ENCODE measurements around the gene DISP3.

- TF ChIP-seq ZNF350 (CRISPR knock-in tag; IDR thresholded peaks at IDR 0.05; ENCODE audit: borderline replicate concordance, low read depth) (no peak), ZNF816 (CRISPR knock-in tag; IDR thresholded peaks at IDR 0.05; ENCODE audit: borderline replicate concordance) (no peak), HMG20A (CRISPR knock-in tag; IDR thresholded peaks at IDR 0.05; ENCODE audit: borderline replicate concordance) (no peak), KAT8 (CRISPR knock-in tag; IDR thresholded peaks at IDR 0.05) (no peak), ZNF543 (CRISPR knock-in tag; IDR thresholded peaks at IDR 0.05) (no peak), TFE3 (CRISPR knock-in tag; IDR thresholded peaks at IDR 0.05) (no peak)
Measured at GRCh38 chr1:11541956-11542355, 63.0 kb downstream of the DISP3 start.

Data from HepG2 (cell line).